GM18498 (cell line): Measurements from ENCODE around the gene S100A6.

ENCODE experiments used
- ATAC-seq: cut with Tn5 transposase; IDR thresholded peaks from one replicate; pipeline ENCODE4 v1.9.1; 2021; ENCODE audit warnings: mild to moderate bottlenecking, moderate library complexity; ENCODE audit not compliant: unreplicated experiment

Gene S100A6

DNA sequence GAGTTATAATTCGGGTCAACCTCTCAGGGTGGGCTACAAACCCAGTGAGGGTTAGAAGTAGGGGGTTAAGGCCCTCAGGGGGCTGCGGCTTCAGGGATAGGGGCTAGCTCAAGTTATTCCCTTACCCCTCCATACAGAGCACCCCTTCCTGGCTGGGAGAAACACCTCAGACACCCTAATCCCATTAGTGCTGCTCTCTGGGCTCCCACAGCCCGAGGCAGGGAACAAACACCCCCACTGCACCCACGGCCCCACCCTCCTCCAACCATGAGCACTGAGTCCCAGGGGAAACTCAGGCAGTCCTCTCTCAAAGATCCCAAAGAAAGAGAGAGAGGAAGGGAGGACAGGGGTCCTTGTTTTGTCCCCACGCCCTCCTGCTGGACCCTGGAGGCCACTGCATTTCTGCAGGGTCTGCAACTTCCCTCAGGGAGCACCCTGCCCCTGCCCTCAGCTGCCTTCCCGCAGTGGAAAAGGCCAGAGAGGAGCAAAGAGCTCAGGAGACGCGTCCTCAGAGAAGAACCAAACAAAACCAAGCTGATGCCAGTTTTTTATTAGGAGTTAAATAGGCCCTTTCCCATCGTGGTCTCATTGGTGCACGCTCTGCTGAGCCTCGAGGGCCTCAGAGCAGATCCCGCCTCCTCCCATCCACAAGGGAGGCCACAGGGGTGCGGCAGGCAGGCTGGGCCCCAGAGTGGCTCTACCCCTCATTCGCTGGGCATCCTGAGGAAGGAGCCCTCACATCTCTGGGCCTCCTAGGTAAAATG is 11.2 kb upstream of the S100A6 start:
- ATAC-seq, result no peak

DNA sequence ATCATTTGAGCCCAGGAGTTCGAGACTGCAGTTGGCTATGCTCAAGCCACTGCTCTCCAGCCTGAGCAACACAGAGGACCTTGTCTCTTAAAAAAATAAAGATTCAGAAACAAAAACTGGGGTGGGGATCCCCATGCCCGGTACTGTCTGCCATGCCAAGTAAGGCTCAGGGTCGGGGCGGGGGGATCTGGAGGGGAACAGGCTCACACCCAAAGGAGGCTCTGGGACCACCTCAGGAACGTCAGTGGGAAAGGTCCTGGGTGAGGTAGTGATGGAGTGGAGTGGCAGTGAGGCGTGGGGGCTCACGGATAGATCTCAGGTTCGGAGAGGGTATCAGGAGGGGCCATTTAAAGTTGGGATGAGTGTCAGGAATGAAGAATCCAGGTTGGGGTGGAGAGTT is 10.6 kb upstream of the S100A6 start:
- ATAC-seq, result no peak

DNA sequence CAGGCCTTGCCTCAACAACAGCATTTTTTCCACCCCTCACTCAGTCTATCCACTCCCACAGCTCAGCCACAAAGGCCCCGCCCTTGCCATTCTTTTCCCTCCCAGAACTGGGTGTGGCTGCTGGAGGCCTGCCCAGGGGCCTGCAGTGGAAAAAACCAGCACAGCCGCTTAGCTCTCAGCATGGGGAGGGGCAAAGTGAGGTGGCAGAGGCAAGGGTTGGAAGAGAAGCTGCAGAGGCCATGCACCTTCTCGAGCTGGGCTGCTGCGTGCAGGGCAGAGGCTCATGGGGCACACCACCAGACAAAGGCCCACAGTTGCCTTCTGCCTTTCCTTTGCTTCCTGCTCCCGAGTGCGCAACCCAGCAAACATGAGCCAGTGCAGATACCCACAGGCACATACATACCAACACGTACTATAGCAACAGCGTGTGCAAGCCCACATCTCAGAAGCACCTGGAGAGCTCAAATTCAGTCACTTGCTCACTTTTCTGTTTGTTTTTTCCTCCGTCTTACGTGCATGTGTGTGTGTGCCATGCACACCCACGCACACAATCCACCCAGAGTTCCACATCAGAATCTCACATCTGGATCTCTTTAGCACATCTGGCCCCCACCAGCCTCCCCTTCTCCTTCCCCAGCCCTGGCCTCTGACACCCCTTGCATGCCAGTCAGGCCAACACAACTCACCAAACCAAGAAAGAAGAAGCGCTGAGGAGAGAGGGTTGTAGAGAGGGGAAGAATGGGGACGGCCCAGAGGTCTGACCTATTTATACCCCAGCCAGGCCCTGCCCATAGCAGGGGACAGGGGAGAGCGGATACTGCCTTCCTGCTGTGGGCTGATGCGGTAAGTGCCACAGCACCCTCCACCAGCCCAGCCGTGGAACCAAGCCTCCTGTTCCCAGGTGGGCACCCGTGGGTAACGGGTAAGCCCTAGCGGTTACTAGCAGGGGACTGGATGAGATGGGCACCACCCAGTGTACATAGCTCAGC is 9.6 kb upstream of the S100A6 start, which contains the start of gene S100A4:
S100A4 (minus strand) TSS at position 740 of the 989 bp plus-strand sequence. CDS start 1,012 bp downstream, outside the sequence.
- ATAC-seq, result no peak

DNA sequence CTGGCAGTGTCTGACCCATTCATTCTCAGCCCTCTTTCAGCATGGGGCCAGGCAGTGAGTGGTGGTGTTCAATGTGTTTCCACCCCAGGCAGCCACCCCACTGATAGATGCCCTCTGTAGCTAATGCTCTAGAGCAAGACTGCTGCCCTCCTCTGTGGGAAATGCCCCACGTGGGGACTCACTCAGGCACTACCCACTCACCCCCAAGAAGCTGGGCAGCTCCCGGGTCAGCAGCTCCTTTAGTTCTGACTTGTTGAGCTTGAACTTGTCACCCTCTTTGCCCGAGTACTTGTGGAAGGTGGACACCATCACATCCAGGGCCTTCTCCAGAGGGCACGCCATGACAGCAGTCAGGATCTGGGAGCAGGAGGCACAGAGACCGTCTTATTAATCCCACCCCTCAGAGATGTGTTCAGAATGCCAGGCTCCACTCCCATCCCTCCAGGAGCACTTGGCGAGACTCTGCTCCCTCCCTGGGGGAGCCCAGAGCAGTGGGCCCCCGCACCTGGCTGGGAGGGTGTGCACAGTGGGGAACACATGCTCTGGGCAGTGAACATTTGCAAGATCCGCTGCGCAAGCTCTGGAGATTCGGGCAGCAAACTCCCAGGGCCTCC is 8.8 kb upstream of the S100A6 start:
- no peak for ATAC-seq

DNA sequence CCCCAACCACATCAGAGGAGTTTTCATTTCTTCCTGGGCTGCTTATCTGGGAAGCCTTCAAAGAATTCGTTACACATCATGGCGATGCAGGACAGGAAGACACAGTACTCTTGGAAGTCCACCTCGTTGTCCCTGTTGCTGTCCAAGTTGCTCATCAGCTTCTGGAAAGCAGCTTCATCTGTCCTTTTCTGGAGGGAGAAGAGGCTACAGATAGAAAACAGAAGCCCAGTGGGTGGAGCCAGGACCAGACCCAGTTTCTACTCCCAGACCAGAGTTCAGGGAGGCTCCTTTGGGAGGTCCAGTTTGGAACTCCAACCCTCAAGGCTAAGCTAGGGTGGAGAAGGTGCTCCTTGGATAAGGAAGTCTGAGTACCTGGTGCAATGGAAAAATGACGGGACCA is 7.9 kb upstream of the S100A6 start:
- no peak for ATAC-seq

DNA sequence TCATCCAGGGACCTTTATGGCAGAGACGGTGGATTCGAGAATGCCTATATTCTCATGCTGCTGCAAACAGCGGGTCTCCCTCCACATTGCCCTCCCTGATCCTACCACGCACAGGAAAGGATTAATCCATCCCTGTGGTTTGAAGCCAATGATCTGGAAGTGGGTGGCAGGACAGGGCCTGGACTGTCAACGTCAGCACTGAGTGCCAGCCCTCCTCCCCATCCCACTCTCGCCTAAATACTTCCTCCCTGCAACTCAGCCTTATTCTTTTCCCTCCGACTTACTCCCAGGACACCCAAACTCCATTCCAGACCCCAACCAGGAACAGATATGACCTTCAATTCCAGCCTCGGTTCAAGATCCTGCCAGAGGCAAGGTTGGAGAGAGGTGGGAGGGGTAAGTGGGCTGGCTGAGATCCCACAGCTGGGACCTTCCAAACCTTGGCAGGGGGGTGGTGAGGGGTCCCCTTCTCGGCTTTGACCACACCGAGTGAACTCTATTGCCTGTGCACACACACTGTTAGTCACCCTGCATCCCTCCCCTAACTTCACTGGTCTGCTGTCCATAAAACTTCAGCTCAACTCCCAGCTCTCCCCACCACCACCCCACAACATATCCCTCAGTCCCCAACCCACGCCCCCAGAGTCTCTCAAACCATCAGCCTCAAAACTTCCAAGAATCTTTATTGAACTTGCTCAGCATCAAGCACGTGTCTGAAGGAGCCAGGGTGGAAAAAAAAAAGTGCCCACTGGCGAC is 7.3 kb upstream of the S100A6 start:
- ATAC-seq, result no peak

DNA sequence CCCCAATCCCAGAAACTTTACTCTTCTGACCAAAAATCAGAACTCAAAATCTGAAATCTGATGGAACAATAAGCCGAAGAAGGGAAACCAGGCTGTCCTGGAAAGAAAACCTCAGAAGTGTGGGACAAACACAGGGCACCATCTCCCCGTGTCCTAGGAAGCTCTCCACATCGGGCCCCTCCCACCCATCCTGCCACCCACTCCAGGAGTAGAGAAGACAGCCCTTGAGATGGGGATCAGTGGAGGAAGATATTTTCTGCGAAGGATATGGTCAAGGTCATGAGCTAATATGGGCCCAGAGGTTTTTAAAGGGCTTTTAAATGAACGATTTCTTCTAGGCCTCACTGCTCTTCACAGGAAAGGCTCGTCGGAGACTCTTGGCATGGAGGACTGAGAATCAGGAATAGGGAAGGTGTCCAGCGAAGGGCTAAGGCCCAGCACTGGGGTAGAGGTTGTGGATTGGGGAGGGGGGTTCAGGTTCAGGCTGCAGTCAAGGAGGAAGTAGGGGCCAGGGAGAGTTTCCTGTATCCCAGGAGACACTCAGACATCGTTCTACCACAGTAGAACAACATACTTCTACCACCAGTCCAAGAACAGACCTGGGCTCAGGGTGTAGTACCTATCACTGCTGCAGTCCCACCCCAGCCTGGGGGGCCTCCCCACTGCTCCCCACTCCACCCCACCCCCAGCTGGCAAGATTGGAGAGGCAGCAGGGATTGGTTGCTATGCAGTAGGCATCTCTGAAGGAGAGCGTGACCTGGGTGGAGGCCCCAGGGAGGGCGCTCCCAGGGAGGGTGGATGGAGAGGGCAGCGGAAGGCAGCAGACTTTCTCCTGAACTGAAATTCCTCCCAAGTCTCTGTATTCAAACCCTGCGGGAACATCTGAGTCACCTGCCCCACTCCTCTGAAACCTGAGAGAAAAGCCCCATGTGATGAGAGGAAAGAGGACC is 6.1 kb upstream of the S100A6 start:
- no peak for ATAC-seq

DNA sequence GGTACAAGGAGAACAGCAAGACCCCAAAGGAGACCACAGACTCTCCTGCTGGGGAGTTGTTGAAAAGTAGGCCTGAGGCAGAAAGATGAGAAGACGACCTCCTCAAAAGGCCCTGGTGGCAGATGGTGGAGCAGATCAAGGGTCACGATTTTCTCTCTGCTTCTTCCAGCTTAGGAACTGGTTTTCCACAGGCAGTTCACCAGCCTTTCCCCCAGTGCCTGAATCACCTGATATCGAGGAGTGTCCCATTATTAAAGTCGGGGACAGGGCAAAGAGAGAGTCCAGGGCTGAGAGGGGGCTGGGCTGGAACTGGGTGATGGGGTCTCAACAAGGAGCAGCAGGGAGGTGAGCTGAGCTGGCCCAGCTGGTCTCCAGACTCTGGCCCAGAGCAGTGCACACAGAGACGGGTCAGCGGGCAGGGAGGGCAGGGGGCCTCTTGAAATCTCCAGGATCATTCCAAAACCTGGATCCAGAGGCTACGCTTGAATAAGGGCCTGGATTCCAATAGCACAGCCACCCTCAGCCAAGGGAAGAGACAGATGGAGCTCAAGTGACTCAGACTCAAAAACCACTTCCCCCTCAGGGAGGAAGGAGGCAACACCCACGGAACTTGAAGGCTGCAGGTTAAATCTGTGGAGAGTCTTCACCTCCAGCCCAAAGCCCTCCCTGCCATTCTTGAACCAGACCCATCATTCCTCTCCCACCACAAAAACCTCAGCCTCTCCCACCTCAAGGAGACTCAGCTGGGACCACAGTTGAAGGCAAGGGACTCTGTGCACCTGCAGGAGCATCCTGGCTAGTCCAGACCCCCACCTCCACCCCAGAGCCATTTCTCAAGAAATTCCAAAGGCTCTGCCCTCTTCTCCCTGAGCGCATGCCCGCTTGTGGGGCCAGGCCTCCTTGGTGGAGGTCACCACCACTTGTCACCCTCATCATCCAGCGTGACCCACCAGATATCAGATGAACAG is 4.9 kb upstream of the S100A6 start, which contains the start of gene S100A5:
S100A5 (minus strand) TSS at position 541 of the 968 bp plus-strand sequence. CDS start 743 bp downstream, outside the sequence.
- no peak for ATAC-seq

DNA sequence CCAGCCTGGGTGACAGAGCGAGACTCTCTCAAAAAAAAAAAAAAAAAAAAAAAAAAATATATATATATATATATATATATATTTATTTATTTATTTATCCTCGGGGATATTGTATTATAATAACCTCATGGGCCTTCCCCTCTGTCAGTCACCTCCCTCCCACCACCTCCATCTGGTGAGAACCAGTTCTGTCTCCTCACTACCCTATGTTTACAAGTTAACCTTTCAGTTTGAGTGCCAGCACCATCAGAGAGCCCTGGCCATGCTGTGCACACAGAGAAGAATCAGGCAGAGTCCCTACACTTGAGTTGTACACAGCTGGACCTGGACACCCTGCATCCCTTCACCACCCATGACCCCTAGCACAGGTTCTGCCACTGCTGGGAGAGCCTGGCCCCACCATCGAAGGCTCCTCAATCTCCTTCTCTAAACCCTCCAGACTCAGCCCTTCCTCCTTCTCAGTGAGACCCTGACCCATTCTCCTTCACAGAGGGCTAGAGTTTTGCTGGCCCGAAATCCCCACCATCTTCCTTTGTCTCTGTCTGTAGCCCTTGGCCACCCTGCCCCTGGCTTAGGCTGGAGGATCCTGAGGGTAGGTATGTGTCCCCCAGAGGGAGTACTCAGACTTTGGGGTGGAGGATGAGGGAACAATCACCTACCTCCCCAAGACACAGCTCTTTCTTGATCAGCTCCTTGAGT is 3.8 kb upstream of the S100A6 start:
- ATAC-seq, result no peak

DNA sequence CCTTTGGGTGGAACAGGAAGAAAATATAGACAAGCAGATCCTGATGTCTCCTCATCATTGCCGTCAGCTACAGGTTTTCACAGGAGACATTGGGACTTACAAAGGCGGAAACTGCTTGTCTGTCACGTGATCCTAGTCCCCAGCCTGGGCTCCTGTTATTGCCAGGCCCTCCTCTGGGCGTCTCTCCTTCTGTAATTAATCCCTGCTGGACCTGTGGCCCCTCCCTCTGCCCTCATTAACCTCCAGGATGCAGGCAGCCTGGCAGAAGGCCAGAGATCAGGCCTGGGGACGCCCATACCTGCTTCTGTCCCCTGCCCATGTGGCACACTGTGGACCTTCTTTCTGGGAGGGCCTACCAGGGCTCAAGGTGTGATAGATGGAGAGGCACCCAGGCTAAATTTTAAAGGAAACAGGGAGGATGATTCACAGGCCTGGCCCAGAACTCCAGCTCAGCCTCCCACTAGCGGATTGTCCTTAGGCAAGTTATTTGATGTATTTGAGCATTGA is 2.6 kb upstream of the S100A6 start:
- ATAC-seq, result no peak

DNA sequence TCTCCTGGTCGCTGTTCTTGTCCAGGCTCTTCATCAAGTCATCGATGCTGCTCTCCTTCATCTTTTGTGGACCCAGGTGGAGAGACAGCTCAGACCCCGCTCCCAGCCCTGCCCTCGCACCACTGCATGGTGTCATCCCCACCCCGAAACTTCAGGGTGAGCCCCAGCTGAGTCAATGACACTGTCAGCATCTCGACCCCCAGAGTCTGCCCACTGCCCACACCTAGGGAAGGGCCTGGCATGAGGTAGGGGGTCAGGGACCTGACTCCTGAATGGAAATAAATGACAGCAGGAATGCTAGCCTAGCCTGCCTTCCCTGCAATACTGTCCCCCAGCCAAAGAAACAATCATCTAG is 1.6 kb upstream of the S100A6 start:
- ATAC-seq, result no peak

DNA sequence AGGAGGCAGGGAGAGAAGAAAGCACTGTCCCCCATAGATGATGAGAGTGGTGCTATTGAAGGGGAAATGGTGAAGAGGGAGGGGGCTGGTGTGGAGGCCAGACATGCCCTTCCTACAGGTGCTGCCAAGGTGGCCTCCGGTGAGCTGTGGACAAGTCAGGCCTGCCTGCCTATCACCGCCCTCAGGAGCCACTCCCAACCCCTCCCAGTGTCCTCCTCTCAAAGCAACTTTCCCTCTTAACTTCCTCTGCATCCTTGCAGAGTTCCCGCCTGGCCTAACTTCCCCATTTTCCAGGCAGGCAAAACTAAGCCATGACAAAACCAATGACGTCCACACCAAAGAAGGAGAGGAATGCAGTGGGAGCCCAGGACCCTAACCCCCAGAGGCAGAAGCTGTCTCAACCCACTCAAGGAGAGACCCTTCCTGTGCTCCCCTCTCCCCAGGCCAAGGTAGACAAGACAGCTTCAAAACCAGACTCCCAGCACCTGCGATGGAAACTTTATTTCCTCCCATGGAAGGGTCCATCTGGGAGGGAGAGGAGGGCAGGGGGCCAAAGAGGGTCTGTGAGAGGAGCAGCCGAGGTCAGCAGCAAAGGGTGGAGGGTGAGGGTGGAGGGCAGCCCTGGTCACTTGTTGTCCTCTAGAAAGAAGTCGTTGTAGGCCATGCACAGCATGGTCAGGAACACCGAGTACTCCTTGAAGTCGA is 1.0 kb upstream of the S100A6 start:
- no peak for ATAC-seq

DNA sequence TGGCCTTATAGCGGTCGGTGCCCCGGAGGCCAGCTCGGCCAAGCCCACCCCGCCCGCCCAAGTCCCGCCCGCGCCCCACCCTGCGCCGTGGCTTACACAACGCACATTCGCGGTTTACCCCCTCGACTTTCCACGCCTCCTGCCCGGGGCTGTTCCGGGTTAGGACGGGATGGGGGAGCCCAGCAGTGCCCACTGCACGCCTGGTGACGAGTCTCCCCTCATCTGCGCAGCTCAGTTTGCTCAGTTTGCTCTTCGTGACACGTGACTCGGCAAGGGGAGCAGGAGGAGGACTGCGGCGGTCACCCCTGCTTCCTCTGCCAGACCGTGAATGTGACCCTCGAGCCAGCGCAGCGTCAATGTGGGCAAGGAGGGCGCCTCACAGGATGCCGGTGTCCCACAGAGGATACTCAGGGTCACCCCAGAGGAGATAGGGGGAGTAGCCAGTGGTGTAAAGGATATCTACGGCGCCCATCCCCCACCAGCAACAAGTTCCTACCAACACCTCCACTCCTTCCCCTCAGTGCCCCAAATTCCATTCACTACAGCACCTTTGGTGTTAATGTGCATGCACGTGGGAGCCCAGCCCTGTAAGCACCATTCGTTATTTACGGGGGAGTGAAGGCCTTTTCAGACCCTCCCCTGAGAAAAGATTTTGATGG is 350 bp upstream of the S100A6 start:
- no peak for ATAC-seq

DNA sequence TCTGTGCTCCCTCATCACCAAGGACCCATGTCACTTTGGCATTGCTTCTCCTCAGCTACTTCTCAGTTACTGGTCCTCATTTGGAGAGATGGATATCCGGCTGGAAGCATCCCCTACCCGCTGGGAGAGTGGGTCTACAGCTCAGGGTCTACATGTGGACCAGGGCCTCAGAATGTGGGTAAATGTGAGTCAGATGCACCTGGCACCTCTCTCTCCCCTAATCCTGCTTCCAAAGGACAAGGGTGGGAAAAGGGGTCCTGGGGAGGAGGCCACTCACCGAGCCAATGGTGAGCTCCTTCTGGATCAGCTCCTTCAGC is 908 bp downstream of the S100A6 start:
- no peak for ATAC-seq

DNA sequence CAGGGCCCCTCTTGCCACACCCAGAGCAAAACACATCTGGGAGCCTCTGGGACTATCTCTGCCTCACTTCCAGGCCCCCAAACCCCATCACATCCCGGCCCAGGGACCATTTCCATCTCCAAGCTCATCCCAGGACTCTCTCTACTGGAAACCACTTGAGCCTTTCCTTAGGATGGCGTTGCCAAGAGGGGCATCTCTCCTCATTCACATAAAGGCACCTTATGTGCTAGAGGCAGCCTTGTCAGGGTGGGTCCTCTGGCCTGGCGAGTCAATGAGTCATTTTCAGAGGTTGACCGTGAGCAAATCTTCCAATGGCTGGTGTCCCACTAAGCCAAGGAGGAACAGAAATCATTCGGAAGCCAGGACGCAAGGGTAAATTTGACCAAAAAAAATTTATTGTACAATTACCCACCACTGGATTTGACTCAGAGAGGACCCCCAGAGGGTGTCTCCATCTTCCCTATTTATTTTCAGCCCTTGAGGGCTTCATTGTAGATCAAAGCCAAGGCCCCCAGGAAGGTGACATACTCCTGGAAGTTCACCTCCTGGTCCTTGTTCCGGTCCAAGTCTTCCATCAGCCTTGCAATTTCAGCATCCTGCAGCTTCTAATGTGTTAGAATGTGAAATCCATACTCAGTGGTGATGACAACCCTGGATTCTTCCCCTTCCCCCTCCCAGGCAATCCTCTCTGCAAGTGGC is 1.4 kb downstream of the S100A6 start:
- ATAC-seq, result no peak

DNA sequence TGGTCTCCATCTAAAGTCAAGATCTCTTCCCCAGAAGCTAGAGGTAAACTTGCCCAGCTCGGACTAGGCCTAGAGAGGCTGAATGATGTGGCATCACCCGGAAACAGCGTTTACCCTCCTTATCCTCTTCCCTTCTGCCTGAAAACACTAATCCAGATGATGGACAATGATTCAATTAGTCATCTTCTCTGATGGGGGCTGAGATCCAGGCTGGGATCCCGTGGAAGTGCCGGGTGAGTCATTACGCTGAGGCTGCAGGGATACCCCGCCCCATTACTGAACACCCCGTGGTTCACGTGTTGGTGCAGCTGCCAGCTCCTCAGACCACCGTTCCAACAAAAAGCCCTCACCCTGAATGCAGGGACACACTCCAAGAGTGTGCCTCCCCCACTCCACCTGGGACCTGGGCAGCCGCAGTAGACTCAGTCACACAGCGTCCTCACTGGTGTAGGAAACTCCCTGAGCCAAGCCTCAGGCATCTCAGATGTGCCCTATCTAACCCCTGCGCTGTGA is 2.0 kb downstream of the S100A6 start:
- ATAC-seq, result no peak
